Jurkat, Clone E6-1 (cell line): ENCODE results near the gene CRHR1.

Source experiments
- DNase-seq: peaks from one replicate; pipeline ENCODE4 v3.0.0-alpha.2; 2011; ENCODE audit warnings: low read depth, low spot score
- H3K4me3 ChIP-seq: 2 replicates; pipeline ENCODE4 v1.5.1; 2011; ENCODE audit warnings: mild to moderate bottlenecking, low read length, control low read depth, moderate library complexity

Gene CRHR1

GRCh38 chr17:45874151-45874550, 90.0 kb downstream of the CRHR1 start:
- no peak for DNase-seq
- no peak overlapping the region for H3K4me3 ChIP-seq

GRCh38 chr17:45876539-45876938, 92.4 kb downstream of the CRHR1 start:
- no peak for DNase-seq
- no peak overlapping the region for H3K4me3 ChIP-seq

GRCh38 chr17:45877467-45877866, 93.3 kb downstream of the CRHR1 start:
- H3K4me3 ChIP-seq = no peak overlapping the region
- DNase-seq = no peak

- no peak for DNase-seq
- no peak overlapping the region for H3K4me3 ChIP-seq
Measured at GRCh38 chr17:45883063-45883462, 98.9 kb downstream of the CRHR1 start.
